ENCODE measurements around the gene SHCBP1.
"Not testable (repeated sequence)": the region's sequence is repeated elsewhere in the genome, so short reads cannot be mapped to it uniquely, and the experiment has no call there.

SHCBP1 gene

GRCh38 chr16:46614006-46614405 is 7.2 kb downstream of the SHCBP1 start:
- no peak for DNase-seq

GRCh38 chr16:46613352-46613751 is 7.8 kb downstream of the SHCBP1 start:
- DNase-seq = no peak

GRCh38 chr16:46612121-46612520 is 9.1 kb downstream of the SHCBP1 start:
- DNase-seq = no peak

- DNase-seq = no peak
These were observed 13.7 kb downstream of the SHCBP1 start for GRCh38 chr16:46607529-46607928.

- DNase-seq = no peak
These were observed 14.9 kb downstream of the SHCBP1 start for GRCh38 chr16:46606231-46606630.

- DNase-seq = no peak
These were observed 29.9 kb downstream of the SHCBP1 start for GRCh38 chr16:46591257-46591656.

GRCh38 chr16:46586011-46586577 is 35.1 kb downstream of the SHCBP1 start:
- no peak for DNase-seq

GRCh38 chr16:46583036-46583435 is 38.1 kb downstream of the SHCBP1 start:
- DNase-seq = no peak

- DNase-seq = no peak
These were observed 38.9 kb downstream of the SHCBP1 start for GRCh38 chr16:46582313-46582712.

GRCh38 chr16:46577988-46578579 is 43.1 kb downstream of the SHCBP1 start:
- DNase-seq = no peak

GRCh38 chr16:46573834-46574159 is 47.4 kb downstream of the SHCBP1 start:
- no peak for DNase-seq

GRCh38 chr16:46573008-46573833 is 48.0 kb downstream of the SHCBP1 start:
- DNase-seq = no peak

- DNase-seq = no peak
These were observed 51.9 kb downstream of the SHCBP1 start for GRCh38 chr16:46569231-46569735.

- no peak for DNase-seq
These were observed 52.5 kb downstream of the SHCBP1 start for GRCh38 chr16:46568472-46569230.

- no peak for DNase-seq
These were observed 58.2 kb downstream of the SHCBP1 start for GRCh38 chr16:46562979-46563378.

- no peak for DNase-seq
These were observed 63.2 kb downstream of the SHCBP1 start for GRCh38 chr16:46558018-46558417.

GRCh38 chr16:46555951-46556350 is 65.2 kb downstream of the SHCBP1 start:
- no peak for DNase-seq

GRCh38 chr16:46554435-46554834 is 66.7 kb downstream of the SHCBP1 start:
- DNase-seq = not testable (repeated sequence)

GRCh38 chr16:46549477-46549876 is 71.7 kb downstream of the SHCBP1 start:
- no peak for DNase-seq

All from activated gamma-delta T cell (primary cell).